NCI-H2196 treated with DMSO at 0.1 percent for 48 hours (cell line): ENCODE measurements around the gene SETD3.

ENCODE experiments used
- DNase-seq: peaks from one replicate; lab custom pipeline; 2025; ENCODE audit not compliant: unreplicated experiment; lab: John Stamatoyannopoulos, UW

SETD3 gene

GRCh38 chr14:99401211-99401610 is 79.4 kb downstream of the SETD3 start:
- DNase-seq: no peak

GRCh38 chr14:99397698-99398097 is 83.0 kb downstream of the SETD3 start:
- no peak for DNase-seq

DNA sequence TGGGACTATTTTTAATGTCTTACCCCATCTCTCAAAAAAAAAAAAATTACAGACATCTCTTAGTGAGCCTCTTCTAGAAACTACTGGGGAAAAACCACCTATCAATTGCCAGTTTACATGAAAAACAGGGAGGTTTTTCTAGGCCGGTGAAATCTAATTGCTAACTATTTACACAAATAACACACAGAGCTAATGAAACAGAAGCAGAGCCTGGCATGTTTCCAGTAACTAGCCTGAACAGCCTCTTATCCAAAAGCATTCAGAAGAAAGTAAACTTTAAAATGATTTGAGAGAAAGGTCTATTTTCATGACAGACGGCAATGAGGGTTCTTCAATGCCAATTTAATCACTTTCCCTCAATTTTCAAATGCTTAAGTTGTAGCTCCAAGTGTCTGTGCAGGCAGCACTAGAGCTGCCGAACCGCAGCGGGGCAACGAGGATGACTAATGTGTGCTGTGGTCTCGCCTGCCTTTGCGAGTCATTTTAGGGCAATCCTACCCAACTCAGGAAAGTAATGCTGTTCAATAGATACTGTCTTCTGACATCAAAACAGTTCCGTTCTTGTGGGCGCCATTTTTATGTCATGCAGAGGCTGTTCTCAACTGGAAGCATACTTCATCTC is 84.6 kb downstream of the SETD3 start:
- no peak for DNase-seq

GRCh38 chr14:99394602-99395156 is 86.0 kb downstream of the SETD3 start:
- no peak for DNase-seq

- no peak for DNase-seq
Observed at GRCh38 chr14:99393059-99393655, 87.5 kb downstream of the SETD3 start.

- DNase-seq: no peak
Observed at GRCh38 chr14:99391671-99392070, 89.0 kb downstream of the SETD3 start.

DNA sequence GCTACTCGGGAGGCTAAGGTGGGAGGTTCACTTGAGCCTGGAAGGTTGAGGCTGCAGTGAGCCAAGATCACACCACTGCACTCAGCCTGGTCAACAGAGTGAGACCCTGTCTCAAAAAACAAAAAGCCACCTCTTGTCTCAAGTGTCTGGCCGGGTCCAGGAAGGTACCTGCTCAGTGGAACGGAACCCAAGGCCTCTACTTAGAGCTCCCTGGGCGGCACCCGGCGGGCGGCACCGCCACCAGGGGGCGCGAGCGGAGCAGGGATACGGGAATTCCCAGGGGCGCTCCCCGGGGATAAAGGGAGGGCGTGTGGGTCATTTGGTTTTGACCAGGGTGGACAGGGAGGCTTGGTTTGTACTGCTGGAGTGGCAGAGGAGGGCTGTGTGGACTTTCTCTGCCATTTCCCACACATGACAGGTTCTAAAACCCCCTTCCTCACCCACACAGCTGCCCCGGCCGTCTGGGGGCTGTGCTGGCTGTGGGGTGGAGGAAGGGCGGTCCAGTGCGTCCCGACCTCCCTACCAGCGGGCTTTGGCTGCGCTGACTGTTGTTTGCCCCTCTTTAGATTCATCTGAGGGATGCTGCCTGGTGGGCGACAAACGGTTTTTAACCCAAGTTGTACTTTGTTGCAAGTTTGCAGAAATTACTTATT is 91.4 kb downstream of the SETD3 start:
- no peak for DNase-seq

DNA sequence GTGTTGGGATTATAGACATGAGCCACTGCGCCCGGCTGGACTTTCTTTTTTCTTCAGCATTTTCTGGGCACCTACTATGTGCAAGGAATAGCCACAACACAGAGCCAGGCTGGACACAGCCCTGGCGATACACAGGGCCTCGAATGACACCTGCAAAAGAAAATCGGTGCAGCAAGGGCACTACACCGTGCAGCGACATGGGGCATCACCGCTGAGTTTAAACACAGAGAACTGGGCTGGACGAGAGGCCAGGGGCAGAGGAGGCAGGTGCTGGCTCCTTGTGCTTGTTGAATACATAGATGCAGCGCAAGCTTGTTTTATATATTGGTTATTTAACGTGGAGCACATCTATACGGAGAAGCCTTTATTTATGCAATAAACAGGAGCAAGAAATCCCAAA is 92.4 kb downstream of the SETD3 start:
- no peak for DNase-seq

- DNase-seq: no peak
Observed at GRCh38 chr14:99387880-99388279, 92.8 kb downstream of the SETD3 start.

GRCh38 chr14:99384450-99385417 is 95.9 kb downstream of the SETD3 start:
- DNase-seq: no peak

- no peak for DNase-seq
Observed at GRCh38 chr14:99383472-99384449, 96.9 kb downstream of the SETD3 start.

- no peak for DNase-seq
Observed at GRCh38 chr14:99382781-99383471, 97.7 kb downstream of the SETD3 start.

- DNase-seq: no peak
Observed at GRCh38 chr14:99382071-99382470, 98.6 kb downstream of the SETD3 start.

DNA sequence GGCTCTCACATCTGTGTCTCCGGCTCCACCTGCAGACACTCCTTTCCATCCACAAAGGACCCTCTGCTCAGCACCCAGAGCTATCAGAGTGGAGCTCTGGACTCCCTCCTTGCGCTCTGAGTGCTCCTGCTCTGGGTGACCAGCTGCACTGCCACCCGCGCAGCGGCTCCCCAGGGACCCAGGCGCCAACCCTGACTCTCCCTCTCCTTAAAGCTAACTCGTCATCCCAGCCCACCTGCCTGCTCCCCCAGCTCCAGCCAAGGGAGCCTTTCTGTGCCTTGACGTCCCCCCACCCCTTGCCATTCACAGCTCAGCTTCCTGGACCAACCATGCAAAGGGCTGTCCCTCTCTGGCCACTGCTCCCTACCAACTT is 99.0 kb downstream of the SETD3 start:
- DNase-seq: no peak

DNA sequence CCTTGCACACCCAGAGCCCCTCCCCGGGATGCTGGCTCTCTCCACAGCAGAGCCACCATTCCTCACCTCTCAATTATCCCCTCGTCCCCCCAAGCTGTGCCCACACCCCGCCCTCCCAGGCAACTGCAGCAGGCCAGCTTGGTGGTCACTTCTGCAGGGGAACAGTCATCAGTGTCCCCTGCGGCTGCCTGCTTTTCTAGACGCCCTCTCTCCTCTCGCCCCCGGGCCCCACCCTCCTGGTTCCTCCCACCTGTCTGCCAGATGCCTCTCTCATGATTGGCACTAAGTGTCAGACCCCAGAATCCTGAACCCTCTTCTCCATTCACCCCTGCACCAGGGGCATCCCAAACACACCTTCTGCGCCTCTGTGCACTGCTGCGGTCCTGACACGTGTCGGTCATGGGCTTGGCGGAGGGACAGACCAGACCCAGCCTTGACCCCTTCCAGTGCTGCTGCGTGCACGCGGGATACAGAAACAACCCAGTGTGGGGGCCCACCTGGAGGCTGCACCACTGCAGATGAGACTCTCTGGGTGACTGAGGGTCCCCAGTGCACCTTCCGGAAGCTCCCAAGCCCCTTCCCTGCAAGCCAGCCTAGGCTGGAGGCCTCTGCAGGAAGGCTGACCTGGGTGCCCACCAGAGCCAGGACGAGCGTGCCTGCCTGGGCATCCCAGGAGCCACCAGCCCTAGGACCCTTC is 99.5 kb downstream of the SETD3 start:
- DNase-seq: no peak

DNA sequence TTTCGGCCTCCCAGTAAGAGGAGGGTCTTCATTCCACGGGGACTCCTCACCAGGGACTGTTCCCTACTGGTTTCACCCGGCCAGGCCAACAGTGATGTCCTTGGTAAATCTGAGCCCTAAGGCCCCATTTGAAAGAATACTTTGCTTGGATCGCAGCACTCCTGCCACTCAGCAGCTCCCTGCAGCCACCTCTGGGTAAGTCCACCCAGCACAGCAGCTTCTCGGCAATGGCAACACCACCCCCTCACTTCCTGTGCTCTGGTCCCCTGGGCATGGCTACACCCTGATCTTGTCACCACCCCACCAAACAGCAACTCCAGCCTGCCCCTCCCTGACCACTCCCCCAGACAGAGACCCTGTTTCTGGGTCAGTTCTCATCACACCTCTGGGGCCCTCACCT is 100.3 kb downstream of the SETD3 start:
- DNase-seq: no peak

DNA sequence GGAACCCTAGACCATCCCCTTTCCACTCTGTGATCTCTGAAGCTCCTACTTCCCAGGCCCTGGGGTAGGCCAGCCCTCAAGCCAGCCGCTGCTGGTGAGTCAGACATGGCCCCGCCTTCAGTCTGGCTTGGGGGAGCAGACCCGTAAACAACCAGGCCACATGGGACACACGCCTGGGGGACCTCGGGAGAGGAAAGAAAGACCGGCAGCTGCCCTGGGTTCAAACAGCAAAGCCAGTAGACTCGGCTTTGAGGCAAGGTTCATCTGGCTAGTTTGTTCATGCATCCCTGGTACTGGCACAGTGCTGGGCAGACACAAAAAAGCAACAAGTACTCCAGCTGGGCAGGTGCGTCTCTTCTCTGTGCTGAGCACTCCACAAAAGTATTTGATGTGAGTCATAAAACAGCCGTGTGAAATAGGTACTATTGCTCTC is 101.9 kb downstream of the SETD3 start:
- DNase-seq: no peak

DNA sequence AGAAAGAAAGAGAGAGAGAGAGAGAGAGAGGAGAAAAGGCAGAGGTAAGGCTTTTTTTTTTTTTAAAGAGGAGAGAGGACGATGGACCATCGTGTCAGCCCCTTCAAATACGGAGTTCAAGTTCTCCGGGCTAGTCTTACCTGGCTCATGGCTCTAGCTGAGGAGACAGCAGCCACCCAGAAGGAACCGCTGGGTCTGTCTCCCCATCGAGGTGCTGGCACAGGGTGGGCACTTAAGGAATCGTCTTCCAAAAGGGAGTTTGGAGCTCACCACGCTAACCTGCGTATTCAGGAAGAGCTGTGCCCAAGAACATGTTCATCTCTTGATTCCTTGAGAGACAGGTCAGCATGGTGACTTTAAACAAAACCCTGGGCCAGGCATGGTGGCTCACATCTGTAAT is 102.7 kb downstream of the SETD3 start:
- DNase-seq: no peak

DNA sequence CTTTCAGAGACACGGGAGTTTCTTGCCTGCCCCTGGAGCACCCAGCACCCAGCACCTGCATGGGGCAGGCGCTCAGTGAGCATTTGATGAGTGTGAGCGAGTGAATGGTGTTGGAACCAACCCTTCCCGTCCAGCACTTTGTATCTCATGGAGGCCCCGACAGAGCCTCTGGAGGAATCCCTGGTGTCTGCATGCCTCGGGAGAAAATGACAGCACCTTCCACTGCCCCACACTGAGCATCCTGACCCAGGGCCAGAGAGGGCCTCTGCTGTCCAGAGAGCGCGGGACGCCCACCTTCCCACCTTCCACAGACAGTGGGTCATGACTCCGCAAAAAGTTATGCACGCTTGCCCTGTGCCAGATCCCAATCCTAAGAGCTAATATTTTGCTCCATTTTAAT is 105.7 kb downstream of the SETD3 start:
- DNase-seq: no peak
